Anterior cingulate cortex (tissue), 58 donors: ENCODE data around the gene ACTN4.

Experiments
- DNase-seq, 58 donors: peaks; one replicate each; lab custom pipeline; 2025; lab: John Stamatoyannopoulos, UW

ACTN4 gene

GRCh38 chr19:38691938-38692457, 44.5 kb downstream of the ACTN4 start:
- DNase-seq = no peak

- DNase-seq = peak in 14 of 58 donors; percentile 11 to 75 (median 34)
These were observed 45.3 kb downstream of the ACTN4 start for GRCh38 chr19:38692458-38693379.

- DNase-seq = peak in 8 of 58 donors; percentile 16 to 70 (median 29)
These were observed 46.2 kb downstream of the ACTN4 start for GRCh38 chr19:38693380-38694223.

GRCh38 chr19:38695317-38695683, 47.9 kb downstream of the ACTN4 start:
- DNase-seq = no peak

GRCh38 chr19:38695832-38696728, 48.6 kb downstream of the ACTN4 start:
- no peak for DNase-seq

DNA sequence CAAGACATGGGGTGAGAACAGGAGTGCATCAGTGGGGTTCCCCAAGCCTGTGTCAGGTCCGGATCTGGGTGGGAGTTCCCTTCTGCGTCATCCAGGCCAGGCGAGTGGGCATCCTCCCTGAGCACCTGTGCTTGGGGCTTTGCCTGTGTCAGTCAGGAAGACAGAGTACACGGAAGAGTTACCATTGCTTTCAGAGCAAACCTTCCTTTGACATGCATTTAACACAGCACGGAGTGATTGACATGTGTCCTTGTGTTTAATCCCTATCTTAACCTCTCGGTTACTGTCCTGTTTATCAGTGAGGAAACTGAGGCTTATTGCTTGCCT, 49.2 kb downstream of the ACTN4 start:
- no peak for DNase-seq

DNA sequence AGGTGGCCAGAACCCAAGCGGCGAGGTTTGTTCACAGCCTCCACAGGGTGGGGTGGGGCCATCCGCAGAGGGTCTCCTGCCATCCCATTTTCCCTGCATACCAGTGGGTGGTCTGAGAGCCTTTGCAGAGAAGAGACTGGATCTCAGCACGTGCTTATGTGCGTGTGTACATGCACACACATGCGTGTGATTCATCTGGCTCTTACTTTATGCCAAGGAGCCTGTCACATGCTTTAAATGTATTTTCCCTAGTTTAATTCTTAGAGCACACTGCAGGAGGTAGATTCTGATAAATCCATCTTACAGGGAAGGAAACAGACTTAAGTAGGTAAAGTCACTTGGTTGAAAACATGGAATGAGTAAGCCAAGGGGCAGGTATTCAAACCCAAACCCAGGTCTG, 49.7 kb downstream of the ACTN4 start:
- DNase-seq = peak in 1 of 58 donors; percentile 5

- peak in 5 of 58 donors; percentile 14 to 30 (median 18) for DNase-seq
These were observed 50.2 kb downstream of the ACTN4 start for GRCh38 chr19:38697641-38698071.

DNA sequence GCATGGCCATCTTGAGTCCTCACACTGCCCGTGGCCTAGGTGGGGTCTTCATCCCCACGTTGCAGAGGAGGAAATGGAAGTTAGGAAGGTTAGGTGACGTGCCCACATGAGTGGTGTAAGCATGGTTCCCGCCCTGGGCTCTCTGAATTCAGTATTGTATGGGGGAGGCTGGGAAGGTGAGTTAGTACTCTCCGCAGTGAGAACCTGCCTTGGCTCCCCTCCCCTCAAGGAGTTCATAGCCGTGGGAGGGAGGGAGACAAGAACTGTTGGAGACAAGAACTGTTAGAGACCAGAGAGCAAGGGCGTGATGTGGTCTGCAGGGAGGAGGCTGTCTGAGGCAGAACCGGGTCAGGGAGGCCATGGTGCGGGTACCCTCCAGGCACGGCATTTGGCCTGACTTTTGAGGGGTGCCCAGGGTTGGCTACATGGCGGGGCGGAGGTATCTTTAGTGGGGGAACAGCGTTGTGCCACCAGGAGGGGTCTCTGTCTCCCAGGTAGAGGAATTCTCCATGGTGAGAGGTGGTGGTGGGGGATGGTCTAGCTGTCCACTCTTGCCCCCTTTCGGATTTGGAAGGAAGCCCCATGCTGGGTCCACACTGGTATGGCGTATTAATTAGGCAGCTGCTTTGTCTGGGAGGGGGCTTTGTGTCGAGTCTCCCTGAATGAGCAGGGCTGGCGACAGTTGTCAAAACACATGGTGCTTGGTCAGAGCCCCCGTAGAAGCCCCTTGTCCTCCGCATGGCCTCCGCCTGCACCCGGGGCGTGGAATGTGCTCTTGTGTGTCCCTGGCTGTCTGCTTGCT, 51.0 kb downstream of the ACTN4 start:
- no peak for DNase-seq

DNA sequence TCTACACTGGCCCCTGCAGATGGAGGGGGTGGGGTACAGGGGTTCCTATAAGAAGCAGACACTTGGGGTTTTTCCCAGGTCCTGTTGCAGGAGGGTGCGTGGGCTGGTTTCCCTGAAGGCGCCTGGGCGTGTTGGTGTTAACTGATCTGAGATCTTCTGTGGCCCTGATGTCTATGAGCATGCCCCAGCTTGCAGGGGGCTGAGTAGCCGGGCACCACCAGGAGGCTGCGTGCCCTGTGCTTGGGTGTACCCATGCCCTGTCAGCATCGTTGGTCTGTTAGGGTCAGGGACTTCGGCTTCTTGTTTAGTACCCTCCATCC, 51.5 kb downstream of the ACTN4 start:
- DNase-seq = no peak

GRCh38 chr19:38699647-38700349, 52.3 kb downstream of the ACTN4 start:
- DNase-seq = no peak

- DNase-seq = no peak
These were observed 53.0 kb downstream of the ACTN4 start for GRCh38 chr19:38700350-38700901.

DNA sequence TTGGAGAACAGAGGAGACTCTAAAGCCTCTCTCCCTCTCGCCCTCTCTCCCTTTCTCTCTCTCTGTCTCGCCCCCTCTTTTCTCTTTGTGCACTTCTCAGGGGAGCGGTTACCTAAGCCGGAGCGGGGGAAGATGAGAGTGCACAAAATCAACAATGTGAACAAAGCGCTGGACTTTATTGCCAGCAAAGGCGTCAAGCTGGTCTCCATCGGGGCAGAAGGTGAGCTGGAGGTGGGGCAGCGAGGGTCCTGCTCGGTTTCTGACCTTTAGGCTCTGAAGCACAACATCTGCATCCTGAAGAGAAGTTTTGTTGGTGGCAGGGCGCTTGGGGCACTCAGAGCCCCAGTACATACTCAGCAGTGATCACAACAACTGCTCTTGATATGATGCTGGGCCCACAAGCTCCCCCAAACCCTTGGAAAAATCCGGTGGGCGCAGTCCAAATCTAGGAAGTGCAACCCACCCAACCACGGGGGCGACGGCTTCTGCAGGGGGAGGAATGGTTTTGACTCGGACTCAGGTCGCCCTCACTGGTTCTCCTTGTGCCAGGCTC, 53.5 kb downstream of the ACTN4 start:
- DNase-seq = no peak

GRCh38 chr19:38701455-38702063, 54.1 kb downstream of the ACTN4 start:
- peak in 14 of 58 donors; percentile 8 to 51 (median 29) for DNase-seq

DNA sequence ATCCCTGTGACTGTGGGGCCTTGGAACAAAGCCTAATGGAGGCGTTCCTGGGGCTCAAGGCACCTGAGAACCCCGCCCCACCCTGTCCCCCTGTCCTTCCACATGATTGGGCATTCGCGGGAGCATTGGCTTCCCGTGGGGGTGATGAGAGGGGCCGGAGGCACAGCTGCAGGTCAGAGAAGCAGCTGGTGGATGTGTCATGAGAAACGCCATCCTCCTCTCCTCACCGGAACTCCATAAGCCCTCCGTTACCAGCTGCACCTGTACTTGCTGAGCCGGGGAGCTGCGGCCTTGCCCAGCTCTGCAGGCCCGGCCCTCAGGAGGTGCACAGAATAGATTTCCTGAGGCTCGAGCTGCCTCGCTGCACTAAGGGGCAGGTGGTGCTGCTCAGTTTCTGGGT, 54.8 kb downstream of the ACTN4 start:
- no peak for DNase-seq

GRCh38 chr19:38703509-38703908, 56.1 kb downstream of the ACTN4 start:
- DNase-seq = no peak

GRCh38 chr19:38704488-38705026, 57.1 kb downstream of the ACTN4 start:
- DNase-seq = no peak
